Kidney epithelial cell (primary cell): Measurements from ENCODE around the gene GNAO1. TPM values are rescaled to one million over a fixed set of nuclear protein-coding genes. Genes with fewer than 3 reads are reported as not detected.

ENCODE experiments used
- DNase-seq: peaks from one replicate; pipeline ENCODE4 v3.0.0-alpha.2; 2010; ENCODE audit warnings: low read depth
- H3K27me3 ChIP-seq: 2 replicates; pipeline ENCODE4 v1.6.0; 2011; ENCODE audit warnings: low read length; ENCODE audit not compliant: control insufficient read depth, insufficient read depth
- H3K36me3 ChIP-seq: 2 replicates; pipeline ENCODE4 v1.5.1; 2011; ENCODE audit warnings: low read length; ENCODE audit not compliant: control insufficient read depth, insufficient read depth
- H3K4me3 ChIP-seq: 2 replicates; pipeline ENCODE4 v1.5.1; 2011; ENCODE audit warnings: low read depth, mild to moderate bottlenecking, control low read depth, low read length
- CTCF ChIP-seq: IDR thresholded peaks from 2 replicates; pipeline ENCODE4 v1.5.1; 2011; ENCODE audit warnings: mild to moderate bottlenecking, moderate library complexity, low read length, control low read depth, inconsistent platforms; ENCODE audit not compliant: insufficient read depth, poor library complexity, severe bottlenecking
- total RNA-seq: library from RNA; depleted of rRNA; stranded (reverse); fragments of >200 nt; gene quantifications from 2 replicates; pipeline ENCODE4 v1.2.3, GENCODE V29; 2015

Gene GNAO1
- total RNA-seq, 1 donor from 2014 or later = 5.7 TPM

- Histone ChIP-seq H3K36me3 (no peaks in the 10 kb centered on the region), H3K4me3 (no peak overlapping the region), H3K27me3 (no peaks in the 10 kb centered on the region)
- DNase-seq = no peak
- TF ChIP-seq CTCF = no peak
Observed at GRCh38 chr16:56298116-56298515, 106.8 kb downstream of the GNAO1 start.

- DNase-seq = no peak
- Histone ChIP-seq H3K27me3 (no peaks in the 10 kb centered on the region), H3K4me3 (no peak overlapping the region), H3K36me3 (no peaks in the 10 kb centered on the region)
- TF ChIP-seq CTCF = no peak
Observed at GRCh38 chr16:56298948-56299596, 107.8 kb downstream of the GNAO1 start.

DNA sequence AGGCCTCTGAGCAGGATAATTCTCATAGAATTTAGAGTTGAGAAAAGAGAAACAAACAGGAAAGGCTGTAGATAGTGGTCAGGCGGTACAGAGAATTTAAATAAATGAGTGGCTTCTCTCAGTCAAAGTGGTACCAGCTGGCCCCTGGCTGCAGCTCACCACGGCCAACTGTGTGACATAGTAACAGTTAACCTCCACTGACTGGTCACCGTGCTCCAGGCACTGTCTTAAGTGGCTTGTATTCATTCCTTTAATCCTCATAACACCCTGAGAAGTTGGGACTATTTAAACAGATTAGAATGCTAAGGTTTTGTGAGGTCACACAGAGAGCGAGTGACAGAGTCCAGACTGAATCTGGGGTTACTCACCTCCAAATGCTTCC is 108.9 kb downstream of the GNAO1 start:
- H3K36me3 ChIP-seq = no peaks in the 10 kb centered on the region
- H3K27me3 ChIP-seq = no peaks in the 10 kb centered on the region
- DNase-seq = no peak
- no peak overlapping the region for H3K4me3 ChIP-seq
- no peak for TF ChIP-seq CTCF

DNA sequence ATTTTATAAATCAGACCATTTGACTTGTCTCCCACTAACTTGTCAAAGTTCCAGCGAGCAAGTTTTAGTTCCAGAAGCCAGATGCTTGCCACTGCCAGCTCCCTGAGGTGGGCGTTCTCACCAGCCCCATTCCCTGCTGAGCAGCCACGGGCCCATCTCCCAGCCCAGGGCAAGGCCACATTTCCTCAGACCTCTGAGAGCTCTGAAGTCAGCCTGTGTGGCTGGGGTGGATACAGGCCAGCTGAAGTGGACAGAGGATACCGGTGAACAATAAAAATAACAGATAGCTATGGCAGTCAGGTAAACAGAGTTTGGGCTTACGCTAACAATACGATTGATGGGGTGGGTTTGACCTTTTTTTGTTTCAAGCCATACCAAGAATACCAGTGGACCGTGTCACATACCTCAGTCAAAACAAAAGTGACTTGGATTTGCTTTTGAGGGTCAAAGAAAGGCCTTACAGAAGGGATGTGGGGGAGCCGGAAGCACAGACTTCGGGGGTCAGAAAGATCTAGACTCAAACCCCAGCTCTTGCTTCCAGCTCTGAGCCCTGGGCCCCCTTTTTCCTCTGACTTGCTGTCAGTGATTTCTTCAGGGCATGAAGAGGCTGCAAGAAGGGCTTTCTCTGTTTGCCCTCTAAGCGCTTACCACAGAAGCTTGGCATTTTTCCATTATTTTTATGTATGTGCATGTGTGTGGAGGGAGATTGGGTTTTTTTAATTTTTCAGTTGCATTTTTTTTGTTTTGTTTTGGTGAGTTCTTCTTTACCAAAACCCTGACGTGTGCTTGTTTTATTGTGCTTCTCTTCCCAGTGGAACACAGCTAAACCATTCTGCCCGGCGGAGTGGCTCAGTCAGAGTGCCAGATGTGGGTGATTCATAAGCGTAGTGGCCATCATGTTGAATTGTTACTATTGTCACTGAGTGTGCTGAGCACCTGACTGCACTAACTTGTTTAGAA is 109.9 kb downstream of the GNAO1 start:
- no peak for DNase-seq
- no peak for TF ChIP-seq CTCF
- Histone ChIP-seq H3K4me3 (no peak overlapping the region), H3K27me3 (no peaks in the 10 kb centered on the region), H3K36me3 (no peaks in the 10 kb centered on the region)

DNA sequence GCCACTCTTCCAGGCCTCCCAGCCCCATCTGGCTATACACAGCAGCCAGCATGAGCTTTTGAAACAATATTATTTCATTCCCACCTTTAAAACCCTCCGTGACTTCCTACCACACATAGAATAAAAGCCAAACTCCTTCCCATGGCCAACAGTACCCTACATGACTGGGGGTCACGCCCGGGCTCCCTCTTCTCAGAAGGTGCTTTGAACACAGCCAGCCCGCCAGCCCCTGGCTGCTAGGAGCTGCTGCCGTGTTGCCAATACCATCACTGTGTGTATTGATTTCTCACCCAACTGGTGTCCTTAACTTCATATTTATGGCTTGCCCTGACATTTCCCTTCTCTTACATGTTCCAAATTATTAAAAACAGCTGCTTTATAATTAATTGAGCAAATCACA is 111.2 kb downstream of the GNAO1 start:
- no peak for DNase-seq
- TF ChIP-seq CTCF = no peak
- no peak overlapping the region for H3K4me3 ChIP-seq
- H3K27me3 ChIP-seq = no peaks in the 10 kb centered on the region
- H3K36me3 ChIP-seq = no peaks in the 10 kb centered on the region
